Lung (tissue), 12 donors: Measurements from ENCODE around the gene C4orf50. TPM values are rescaled to one million over a fixed set of nuclear protein-coding genes. Genes with fewer than 3 reads are reported as not detected.
A peak's percentile ranks its signal among the peaks of the same experiment; 100 is the strongest.

Experiments used
- ATAC-seq: fragments of 200-7000 bp; cut with Tn5 transposase; one replicate; pipeline ENCODE4 v1.9.1; 2020; ENCODE audit warnings: moderate number of reproducible peaks; ENCODE audit not compliant: insufficient read depth, low FRiP score
- DNase-seq, 3 donors: peaks; one replicate each; pipeline ENCODE4 v3.0.0-alpha.2; 2013 to 2017
- H3K27ac ChIP-seq, 2 donors: one replicate each; pipeline ENCODE4 v1.5.1; 2013; ENCODE audit warnings: mild to moderate bottlenecking in 2 of 2, moderate library complexity in 2 of 2, control low read depth in 1 of 2, inconsistent platforms in 1 of 2, low read depth in 1 of 2, low read length in 1 of 2
- H3K27me3 ChIP-seq, 3 donors: one replicate each; pipeline ENCODE4 v1.5.1; 2013; ENCODE audit warnings: low read length in 2 of 3; ENCODE audit not compliant: control insufficient read depth in 3 of 3, insufficient read depth in 3 of 3
- H3K36me3 ChIP-seq, 4 donors: one replicate each; pipeline ENCODE4 v1.5.1; 2013; ENCODE audit warnings: low read length in 4 of 4, mild to moderate bottlenecking in 1 of 4, moderate library complexity in 1 of 4; ENCODE audit not compliant: control insufficient read depth in 4 of 4, insufficient read depth in 4 of 4
- H3K4me1 ChIP-seq, 5 donors: one replicate each; pipeline ENCODE4 v1.5.1; 2013; ENCODE audit warnings: low read length in 5 of 5, mild to moderate bottlenecking in 2 of 5, moderate library complexity in 1 of 5; ENCODE audit not compliant: control insufficient read depth in 5 of 5, insufficient read depth in 5 of 5
- H3K4me3 ChIP-seq: one replicate; pipeline ENCODE4 v1.5.1; 2013; ENCODE audit warnings: mild to moderate bottlenecking, control low read depth, moderate library complexity
- H3K9ac ChIP-seq, 2 donors: one replicate each; pipeline ENCODE4 v1.5.1; 2013; ENCODE audit warnings: low read length in 2 of 2, control low read depth in 1 of 2; ENCODE audit not compliant: insufficient read depth in 1 of 2
- H3K9me3 ChIP-seq, 4 donors: one replicate each; pipeline ENCODE4 v1.5.1; 2013; ENCODE audit warnings: low read length in 3 of 4, mild to moderate bottlenecking in 1 of 4, moderate library complexity in 1 of 4; ENCODE audit not compliant: control insufficient read depth in 4 of 4, insufficient read depth in 3 of 4
- WGBS, 2 donors: extraction: QIAGEN DNeasy Blood & Tissue Kit; methylation state at CpG; one replicate each; pipeline ENCODE4 v1.1.7; 2013; 5-methylcytosine and 5-hydroxymethylcytosine counted together
- polyA plus RNA-seq, 2 donors: library from polyadenylated mRNA; stranded (reverse); fragments of 200-250 nt; gene quantifications; one replicate each; pipeline ENCODE4 v1.2.1, GENCODE V29; 2013
- total RNA-seq, 2 donors: library from RNA; depleted of rRNA in 1 of 2; stranded (reverse); fragments of >200 nt in 1 of 2; gene quantifications; one replicate each; pipeline ENCODE4 v1.2.1, GENCODE V29; 2014 to 2021
- TF ChIP-seq, protein P1 (sequence below): IDR thresholded peaks from 2 replicates; pipeline ENCODE4 v1.5.1; 2012; ENCODE audit warnings: mild to moderate bottlenecking; ENCODE audit errors: control extremely low read depth, extremely low read depth
- donor health status: control.
- donor health status: control.
- donor health status: Bipolar disorder and iron deficiency.
- donor health status: healthy.
- donor health status: DM: yes; HTN: yes; CAD: no.

C4orf50 gene
- total and polyA plus RNA-seq, 4 donors = 0.02 to 0.04 (median 0.03) TPM

- TF ChIP-seq, protein P1, sequence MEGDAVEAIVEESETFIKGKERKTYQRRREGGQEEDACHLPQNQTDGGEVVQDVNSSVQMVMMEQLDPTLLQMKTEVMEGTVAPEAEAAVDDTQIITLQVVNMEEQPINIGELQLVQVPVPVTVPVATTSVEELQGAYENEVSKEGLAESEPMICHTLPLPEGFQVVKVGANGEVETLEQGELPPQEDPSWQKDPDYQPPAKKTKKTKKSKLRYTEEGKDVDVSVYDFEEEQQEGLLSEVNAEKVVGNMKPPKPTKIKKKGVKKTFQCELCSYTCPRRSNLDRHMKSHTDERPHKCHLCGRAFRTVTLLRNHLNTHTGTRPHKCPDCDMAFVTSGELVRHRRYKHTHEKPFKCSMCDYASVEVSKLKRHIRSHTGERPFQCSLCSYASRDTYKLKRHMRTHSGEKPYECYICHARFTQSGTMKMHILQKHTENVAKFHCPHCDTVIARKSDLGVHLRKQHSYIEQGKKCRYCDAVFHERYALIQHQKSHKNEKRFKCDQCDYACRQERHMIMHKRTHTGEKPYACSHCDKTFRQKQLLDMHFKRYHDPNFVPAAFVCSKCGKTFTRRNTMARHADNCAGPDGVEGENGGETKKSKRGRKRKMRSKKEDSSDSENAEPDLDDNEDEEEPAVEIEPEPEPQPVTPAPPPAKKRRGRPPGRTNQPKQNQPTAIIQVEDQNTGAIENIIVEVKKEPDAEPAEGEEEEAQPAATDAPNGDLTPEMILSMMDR = no peak
- no peak for ATAC-seq
- 19 to 25% methylated on average over 5 of the region's 5 CpGs for WGBS, 2 donors
Measured at GRCh38 chr4:5906191-5906590, 112.0 kb downstream of the C4orf50 start.

DNA sequence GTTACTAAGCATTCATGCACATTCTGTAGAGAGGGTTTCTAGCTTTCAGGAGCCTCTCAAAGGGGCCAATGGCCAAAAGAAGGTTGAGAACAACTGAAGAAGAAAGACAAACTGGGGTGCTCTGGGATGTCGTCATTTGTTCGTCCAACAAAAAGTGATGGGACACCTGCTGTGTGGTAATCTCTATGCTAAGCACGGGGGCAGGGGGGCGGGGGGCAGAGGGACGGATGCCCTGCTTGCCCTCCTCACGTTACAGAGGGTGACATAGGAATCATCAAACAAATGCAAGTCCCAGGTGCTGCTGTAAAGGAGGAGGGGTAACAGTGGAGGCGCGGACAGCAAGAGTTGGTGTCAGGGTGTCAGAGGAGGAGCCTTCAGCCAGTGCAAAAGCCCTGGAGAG is 112.5 kb downstream of the C4orf50 start:
- no peak overlapping the region for H3K9ac ChIP-seq
- no peak for DNase-seq
- H3K4me1 ChIP-seq = peaks cover 0 to 7% (median 0%) of the 10 kb centered on the region in 5 donors
- ATAC-seq = no peak
- 5 to 11% methylated on average over 8 of the region's 8 CpGs for WGBS, 2 donors
- no peak overlapping the region for H3K27ac ChIP-seq
- no peaks in the 10 kb centered on the region for H3K36me3 ChIP-seq
- H3K27me3 ChIP-seq = peaks cover 0 to 14% (median 11%) of the 10 kb centered on the region in 3 donors
- TF ChIP-seq, protein P1 = no peak
- H3K4me3 ChIP-seq = no peak overlapping the region
- H3K9me3 ChIP-seq = peaks cover 0 to 15% (median 1%) of the 10 kb centered on the region in 4 donors

More at GRCh38 chr4:5906191-5906590, 112.0 kb downstream of the C4orf50 start:
- Histone ChIP-seq H3K27me3 (peaks cover 0 to 11% (median 9%) of the 10 kb centered on the region in 3 donors), H3K9me3 (peaks cover 0 to 13% (median 1%) of the 10 kb centered on the region in 4 donors), H3K27ac (no peak overlapping the region), H3K4me3 (no peak overlapping the region), H3K4me1 (peaks cover 0 to 7% (median 0%) of the 10 kb centered on the region in 5 donors), H3K36me3 (no peaks in the 10 kb centered on the region), H3K9ac (no peak overlapping the region)
- peak in 2 of 3 donors; percentile 44 to 67 for DNase-seq

- Histone ChIP-seq H3K27me3 (peaks cover 0 to 38% (median 33%) of the 10 kb centered on the region in 3 donors), H3K9ac (no peak overlapping the region), H3K36me3 (no peaks in the 10 kb centered on the region), H3K4me3 (no peak overlapping the region), H3K27ac (no peak overlapping the region), H3K4me1 (peaks cover 0 to 2% (median 0%) of the 10 kb centered on the region in 5 donors), H3K9me3 (peaks cover 0 to 12% (median 3%) of the 10 kb centered on the region in 4 donors)
- WGBS, 2 donors = 85 to 92% methylated on average over 5 of the region's 5 CpGs
- DNase-seq = no peak
- TF ChIP-seq, protein P1 = no peak
- no peak for ATAC-seq
Measured at GRCh38 chr4:5900844-5901243, 117.4 kb downstream of the C4orf50 start.

DNA sequence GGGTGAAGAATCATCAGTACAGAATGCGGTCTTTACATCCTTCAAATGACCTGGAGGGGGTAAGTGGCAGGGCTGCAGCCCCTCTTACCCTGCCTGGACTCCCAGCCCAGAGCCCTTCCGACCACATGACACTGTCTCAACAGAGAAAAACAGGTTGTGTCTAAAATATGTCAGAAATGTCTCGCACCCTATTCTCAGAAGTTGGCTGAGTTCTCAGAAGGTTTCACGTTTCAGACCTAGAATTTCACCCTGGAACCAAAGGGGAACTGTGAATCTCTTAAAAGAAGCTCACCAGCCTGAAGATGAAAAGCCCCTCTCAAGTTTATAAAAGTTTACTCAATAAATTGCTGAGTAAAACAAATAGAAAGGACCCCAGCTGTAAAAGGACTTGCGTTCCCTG is 118.3 kb downstream of the C4orf50 start:
- Histone ChIP-seq H3K36me3 (no peaks in the 10 kb centered on the region), H3K9ac (no peak overlapping the region), H3K4me1 (no peaks in the 10 kb centered on the region), H3K4me3 (no peak overlapping the region), H3K27ac (no peak overlapping the region), H3K27me3 (peaks cover 0 to 40% (median 30%) of the 10 kb centered on the region in 3 donors), H3K9me3 (peaks cover 0 to 12% (median 3%) of the 10 kb centered on the region in 4 donors)
- no peak for DNase-seq
- TF ChIP-seq, protein P1 = no peak
- no peak for ATAC-seq
- WGBS, 2 donors = 69 to 70% methylated on average over 5 of the region's 5 CpGs
